ENCODE results near the gene FAM81A.

DNA sequence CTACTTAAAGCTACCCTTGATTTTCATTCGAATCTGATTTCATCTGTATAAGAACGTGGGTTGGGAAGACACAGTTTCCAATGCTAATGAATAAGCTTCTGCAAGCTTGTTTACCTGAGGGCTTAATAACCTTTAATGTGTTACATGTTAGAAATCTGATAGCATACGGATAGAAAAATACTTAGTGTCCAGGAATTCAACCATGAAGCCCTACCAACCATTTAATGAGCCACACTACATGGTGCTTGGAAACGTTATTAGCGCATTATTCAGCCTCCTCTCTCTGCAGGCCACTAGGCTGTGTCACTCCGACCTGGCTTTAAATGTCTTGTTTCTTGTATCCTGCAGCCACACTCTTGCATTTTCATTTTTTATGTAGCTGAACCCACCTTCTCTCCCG lies 1.6 kb downstream of the FAM81A start:
- TF ChIP-seq ZSCAN20 (CRISPR knock-in tag; IDR thresholded peaks at IDR 0.05) = no peak
- no peak for TF ChIP-seq POLR2A (IDR thresholded peaks at IDR 0.05; ENCODE audit: low read length)
- no peak for TF ChIP-seq JUNB (IDR thresholded peaks at IDR 0.05)
- no peak for TF ChIP-seq EP300 (IDR thresholded peaks at IDR 0.05)
- no peak for TF ChIP-seq ZFP36 (IDR thresholded peaks at IDR 0.05; ENCODE audit: borderline replicate concordance, partially characterized antibody)
- TF ChIP-seq FOSL2 (IDR thresholded peaks at IDR 0.05) = no peak
- no peak for TF ChIP-seq FOSL2 (CRISPR knock-in tag; IDR thresholded peaks at IDR 0.05)
- no peak for TF ChIP-seq POLR2AphosphoS2 (conservative IDR thresholded peaks at IDR 0.05; ENCODE audit: low read length)
